ENCODE data around the gene CD37.

- no peak for TF ChIP-seq GATA2 (IDR thresholded peaks at IDR 0.05; ENCODE audit: low read depth, low read length)
- TF ChIP-seq GATA3 (IDR thresholded peaks at IDR 0.05; ENCODE audit: low read depth, low read length), result no peak
Measured at GRCh38 chr19:49348305-49349189, 13.3 kb downstream of the CD37 start.

Data from SH-SY5Y (cell line).